Hepatocyte (in vitro differentiated cells): ENCODE results near the gene RBM6. TPM values are rescaled to one million over a fixed set of nuclear protein-coding genes. Genes with fewer than 3 reads are reported as not detected.

Source experiments
- DNase-seq: peaks from one replicate; pipeline ENCODE4 v3.0.0-alpha.2; 2016; ENCODE audit warnings: low spot score
- H2AFZ ChIP-seq: fragments of 200-600 bp; sonication (generic); 2 replicates; pipeline ENCODE4 v1.6.0; 2016; ENCODE audit warnings: antibody characterized with exemption, mild to moderate bottlenecking
- H3K27ac ChIP-seq: fragments of 200-600 bp; sonication (generic); 2 replicates; pipeline ENCODE4 v1.5.1; 2016; ENCODE audit warnings: mild to moderate bottlenecking
- H3K27me3 ChIP-seq: fragments of 200-600 bp; sonication (generic); 2 replicates; pipeline ENCODE4 v1.6.1; 2016
- H3K36me3 ChIP-seq: fragments of 200-600 bp; sonication (generic); replicated peaks from 2 replicates; pipeline ENCODE4 v1.5.1; 2016; ENCODE audit warnings: low read depth; ENCODE audit not compliant: insufficient read depth
- H3K4me1 ChIP-seq: fragments of 200-600 bp; sonication (generic); 2 replicates; pipeline ENCODE4 v1.5.1; 2016; ENCODE audit warnings: mild to moderate bottlenecking, moderate library complexity; ENCODE audit not compliant: insufficient read depth
- H3K4me2 ChIP-seq: fragments of 200-600 bp; sonication (generic); 2 replicates; pipeline ENCODE4 v1.6.0; 2016
- H3K4me3 ChIP-seq: fragments of 200-600 bp; sonication (generic); 2 replicates; pipeline ENCODE4 v1.5.1; 2016; ENCODE audit warnings: mild to moderate bottlenecking
- H3K79me2 ChIP-seq: fragments of 200-600 bp; sonication (generic); 2 replicates; pipeline ENCODE4 v1.6.0; 2017; ENCODE audit warnings: mild to moderate bottlenecking
- H3K9me2 ChIP-seq: fragments of 200-600 bp; sonication (generic); replicated peaks from 2 replicates; pipeline ENCODE4 v1.6.0; 2017; ENCODE audit warnings: mild to moderate bottlenecking; ENCODE audit not compliant: insufficient read depth
- H3K9me3 ChIP-seq: fragments of 200-600 bp; sonication (generic); 2 replicates; pipeline ENCODE4 v1.5.1; 2016; ENCODE audit warnings: low read depth, mild to moderate bottlenecking
- H4K20me1 ChIP-seq: fragments of 200-600 bp; sonication (generic); 2 replicates; pipeline ENCODE4 v1.6.0; 2016; ENCODE audit warnings: mild to moderate bottlenecking; ENCODE audit not compliant: insufficient read depth, poor library complexity, severe bottlenecking
- EZH2 ChIP-seq: fragments of 200-600 bp; sonication (generic); IDR thresholded peaks from 2 replicates; pipeline ENCODE4 v1.6.1; 2016; ENCODE audit warnings: antibody characterized with exemption, mild to moderate bottlenecking, borderline replicate concordance
- EZH2phosphoT487 ChIP-seq: fragments of 200-600 bp; sonication (generic); IDR thresholded peaks from one replicate; pipeline ENCODE4 v1.6.1; 2018; ENCODE audit warnings: antibody characterized with exemption, mild to moderate bottlenecking, low read depth, moderate library complexity; ENCODE audit not compliant: unreplicated experiment, severe bottlenecking
- WGBS: methylation state at CpG from one replicate; pipeline ENCODE4 v1.1.6; 2016; ENCODE audit warnings: low lambda C conversion rate; ENCODE audit errors: missing lambda C conversion rate; 5-methylcytosine and 5-hydroxymethylcytosine counted together
- polyA plus RNA-seq: library from polyadenylated mRNA; unstranded; fragments of >200 nt; fragmentation: Nextera tagmentation; extraction: Ambion mirVana; gene quantifications from 2 replicates; pipeline ENCODE4 v1.2.1, GENCODE V29; 2016
- total RNA-seq: library from RNA; depleted of rRNA; stranded (reverse); fragments of >200 nt; gene quantifications from 2 replicates; pipeline ENCODE4 v1.2.3, GENCODE V29; 2014
- TF ChIP-seq, protein P1 (sequence below): fragments of 200-600 bp; sonication (generic); IDR thresholded peaks from 2 replicates; pipeline ENCODE4 v1.5.1; 2016; ENCODE audit warnings: antibody characterized with exemption, mild to moderate bottlenecking; ENCODE audit not compliant: poor library complexity

Gene RBM6
- total and polyA plus RNA-seq, 2 experiments from 2014 or later, result 47.2 to 69.0 TPM

DNA sequence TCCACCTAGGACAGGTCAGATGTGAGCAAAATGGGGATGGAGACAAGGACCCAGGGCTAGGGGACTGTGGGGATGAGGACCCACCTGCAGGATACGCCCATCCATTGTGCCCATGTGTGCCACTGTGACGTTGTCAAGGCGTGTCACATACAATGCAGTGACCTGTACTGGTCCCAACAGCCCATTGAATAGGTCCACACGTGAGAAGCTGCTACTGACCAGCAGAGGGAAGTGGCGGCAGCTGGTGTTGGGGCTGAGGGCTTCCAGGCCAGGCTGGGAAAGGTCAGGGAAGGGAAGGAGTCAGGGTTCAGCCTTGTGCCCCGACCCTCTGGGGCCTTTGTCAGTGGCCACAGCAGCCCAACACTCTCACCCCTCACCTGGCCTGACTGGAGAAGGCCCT lies 41.0 kb upstream of the RBM6 start:
- TF ChIP-seq, protein P1, sequence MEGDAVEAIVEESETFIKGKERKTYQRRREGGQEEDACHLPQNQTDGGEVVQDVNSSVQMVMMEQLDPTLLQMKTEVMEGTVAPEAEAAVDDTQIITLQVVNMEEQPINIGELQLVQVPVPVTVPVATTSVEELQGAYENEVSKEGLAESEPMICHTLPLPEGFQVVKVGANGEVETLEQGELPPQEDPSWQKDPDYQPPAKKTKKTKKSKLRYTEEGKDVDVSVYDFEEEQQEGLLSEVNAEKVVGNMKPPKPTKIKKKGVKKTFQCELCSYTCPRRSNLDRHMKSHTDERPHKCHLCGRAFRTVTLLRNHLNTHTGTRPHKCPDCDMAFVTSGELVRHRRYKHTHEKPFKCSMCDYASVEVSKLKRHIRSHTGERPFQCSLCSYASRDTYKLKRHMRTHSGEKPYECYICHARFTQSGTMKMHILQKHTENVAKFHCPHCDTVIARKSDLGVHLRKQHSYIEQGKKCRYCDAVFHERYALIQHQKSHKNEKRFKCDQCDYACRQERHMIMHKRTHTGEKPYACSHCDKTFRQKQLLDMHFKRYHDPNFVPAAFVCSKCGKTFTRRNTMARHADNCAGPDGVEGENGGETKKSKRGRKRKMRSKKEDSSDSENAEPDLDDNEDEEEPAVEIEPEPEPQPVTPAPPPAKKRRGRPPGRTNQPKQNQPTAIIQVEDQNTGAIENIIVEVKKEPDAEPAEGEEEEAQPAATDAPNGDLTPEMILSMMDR, result no peak
- no peak for TF ChIP-seq EZH2phosphoT487
- TF ChIP-seq EZH2, result no peak
- no peaks in the 10 kb centered on the region for H3K9me3 ChIP-seq
- no peak for DNase-seq
- 85% methylated on average over 6 of the region's 6 CpGs for WGBS
- no peak overlapping the region for H3K27ac ChIP-seq
- peaks cover 18% of the 10 kb centered on the region for H3K4me1 ChIP-seq
- no peak overlapping the region for H3K4me3 ChIP-seq
- H4K20me1 ChIP-seq, result no peaks in the 10 kb centered on the region
- no peaks in the 10 kb centered on the region for H3K36me3 ChIP-seq
- no peaks in the 10 kb centered on the region for H3K9me2 ChIP-seq
- H2AFZ ChIP-seq, result no peak overlapping the region
- H3K27me3 ChIP-seq, result no peaks in the 10 kb centered on the region
- no peak overlapping the region for H3K4me2 ChIP-seq
- no peaks in the 10 kb centered on the region for H3K79me2 ChIP-seq

DNA sequence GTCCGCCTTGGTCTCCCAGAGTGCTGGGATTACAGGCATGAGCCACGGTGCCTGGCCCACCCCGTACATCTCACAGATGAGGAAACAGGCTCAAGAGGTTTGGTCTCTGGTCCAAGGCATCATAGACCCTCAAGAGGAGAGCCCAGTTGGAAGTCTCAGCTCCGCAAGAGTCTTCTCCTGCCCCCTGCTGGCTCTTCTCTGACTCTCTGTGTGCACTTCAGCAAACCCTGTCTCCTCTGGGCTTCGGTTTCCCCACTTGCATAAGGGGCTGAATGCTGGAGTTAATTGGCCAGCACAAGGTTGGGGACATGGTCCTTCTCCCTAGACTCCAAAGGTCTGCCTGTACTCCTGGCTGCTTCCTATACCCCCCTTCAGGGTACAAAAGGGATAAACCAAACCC lies 40.1 kb upstream of the RBM6 start:
- Histone ChIP-seq H2AFZ (no peak overlapping the region), H3K4me2 (no peak overlapping the region)

DNA sequence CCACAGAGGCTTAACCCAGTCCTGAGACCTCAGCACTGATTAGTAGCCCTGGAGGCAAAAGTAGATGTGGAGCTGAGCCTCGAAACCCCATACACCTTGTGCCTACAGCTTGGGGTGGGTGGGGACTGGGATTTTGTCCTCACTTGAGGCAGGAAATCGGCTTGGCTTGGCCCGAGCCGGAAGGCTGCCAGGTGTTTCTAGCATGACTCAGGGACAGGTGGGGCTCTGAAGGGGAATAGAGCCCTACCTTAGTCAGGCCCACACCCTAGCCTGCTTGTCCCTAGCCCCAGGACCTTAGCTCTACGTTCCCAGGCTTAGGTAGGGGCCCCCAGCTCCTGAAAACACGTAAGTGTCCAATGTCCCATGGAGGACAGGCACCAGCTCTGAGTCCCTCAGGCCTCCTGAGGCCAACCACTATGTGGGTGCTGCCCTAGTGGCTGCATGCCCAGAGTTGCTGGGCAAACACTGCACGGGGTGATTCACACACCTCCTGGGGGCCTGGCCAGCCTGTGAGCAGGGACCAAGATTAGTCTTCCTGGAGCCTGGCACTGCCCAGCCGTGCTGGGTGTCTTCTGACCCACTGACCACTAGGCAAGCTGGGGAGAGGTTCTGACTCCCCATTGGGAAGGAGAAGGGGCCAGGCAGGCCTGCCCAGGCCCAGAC lies 39.3 kb upstream of the RBM6 start:
- H2AFZ ChIP-seq, result no peak overlapping the region

More for the DNA sequence above, 40.1 kb upstream of the RBM6 start:
- no peaks in the 10 kb centered on the region for H3K9me2 ChIP-seq
- H3K36me3 ChIP-seq, result no peaks in the 10 kb centered on the region
- peaks cover 20% of the 10 kb centered on the region for H3K4me1 ChIP-seq
- 75% methylated on average over 5 of the region's 5 CpGs for WGBS
- no peak overlapping the region for H3K4me3 ChIP-seq
- peak overlapping the region; percentile 87 for H3K27ac ChIP-seq
- TF ChIP-seq EZH2phosphoT487 (no peak), EZH2 (no peak)
- TF ChIP-seq, protein P1, result no peak
- no peaks in the 10 kb centered on the region for H3K79me2 ChIP-seq
- H3K9me3 ChIP-seq, result no peaks in the 10 kb centered on the region
- no peaks in the 10 kb centered on the region for H4K20me1 ChIP-seq
- no peak for DNase-seq
- no peaks in the 10 kb centered on the region for H3K27me3 ChIP-seq

More for the DNA sequence above, 39.3 kb upstream of the RBM6 start:
- H3K9me3 ChIP-seq, result no peaks in the 10 kb centered on the region
- H3K79me2 ChIP-seq, result no peaks in the 10 kb centered on the region
- no peak for TF ChIP-seq EZH2phosphoT487
- no peak for TF ChIP-seq EZH2
- TF ChIP-seq, protein P1, result no peak
- H3K27ac ChIP-seq, result peak overlapping the region; percentile 87
- no peaks in the 10 kb centered on the region for H4K20me1 ChIP-seq
- DNase-seq, result peak; percentile 73
- no peaks in the 10 kb centered on the region for H3K36me3 ChIP-seq
- no peak overlapping the region for H3K4me3 ChIP-seq
- H3K27me3 ChIP-seq, result no peaks in the 10 kb centered on the region
- H3K4me1 ChIP-seq, result peaks cover 23% of the 10 kb centered on the region
- H3K9me2 ChIP-seq, result no peaks in the 10 kb centered on the region
- 67% methylated on average over 8 of the region's 8 CpGs for WGBS
- peak overlapping the region; percentile 45 for H3K4me2 ChIP-seq
